ENCODE data around the gene NNMT. TPM values are rescaled to one million over a fixed set of nuclear protein-coding genes. Genes with fewer than 3 reads are reported as not detected.
"Not testable (repeated sequence)": the region's sequence is repeated elsewhere in the genome, so short reads cannot be mapped to it uniquely, and the experiment has no call there.

NNMT gene
- total RNA-seq, 1 donor from 2014 or later: 1,107 TPM

DNA sequence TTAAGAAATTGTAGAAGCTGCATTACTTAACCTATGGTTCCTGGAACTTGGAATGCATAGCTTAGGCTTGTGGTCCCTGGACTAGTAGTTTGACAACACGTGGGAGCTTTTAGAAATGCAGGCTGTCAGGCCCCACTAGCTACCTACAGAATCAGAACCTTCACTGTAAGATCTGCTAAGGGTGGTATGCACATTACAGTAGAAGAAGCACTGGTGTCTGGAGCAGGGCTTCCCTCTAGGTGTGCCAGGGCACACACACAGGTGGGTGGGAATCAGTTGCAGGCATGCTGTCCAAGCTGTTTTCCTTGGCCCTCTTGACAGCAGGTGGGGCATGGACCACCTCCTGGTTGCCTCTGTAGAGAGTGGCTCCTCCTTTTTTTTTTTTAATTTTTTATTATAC lies 8.8 kb downstream of the NNMT start:
- no peak for DNase-seq (ENCODE audit: low read depth)

DNA sequence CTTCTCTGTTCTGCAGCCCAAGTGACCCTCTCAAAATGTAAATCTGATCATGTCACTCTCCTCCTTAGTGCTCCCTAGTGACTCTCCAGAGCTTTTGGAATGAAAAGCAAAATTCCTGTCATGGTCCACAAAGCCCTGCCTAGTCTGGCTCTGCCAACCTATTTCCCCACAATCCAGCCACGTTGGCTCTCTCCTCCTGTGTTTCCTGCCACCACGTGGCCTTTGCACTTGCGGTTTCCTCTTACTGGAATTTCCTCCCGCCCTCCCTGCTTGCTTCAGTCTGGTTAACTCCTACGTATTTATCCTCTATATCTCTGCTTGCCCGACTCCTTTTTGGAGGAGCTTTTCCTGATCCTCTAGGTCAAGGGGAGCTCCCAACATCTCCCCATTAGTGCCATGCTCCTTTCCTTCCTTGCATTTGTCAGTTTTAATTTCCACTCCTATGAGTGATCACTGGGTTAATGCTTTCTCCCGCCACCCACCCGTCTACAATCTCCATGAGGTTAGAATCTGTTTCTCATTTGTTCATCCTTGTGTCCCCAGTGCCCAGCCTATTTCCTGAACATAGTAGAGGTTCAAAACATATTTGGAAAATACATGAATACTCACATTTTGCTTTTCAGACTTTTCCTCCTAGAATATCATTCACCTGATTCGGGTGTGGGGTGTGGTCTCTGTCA lies 11.5 kb downstream of the NNMT start:
- DNase-seq (ENCODE audit: low read depth): peak; percentile 86

DNA sequence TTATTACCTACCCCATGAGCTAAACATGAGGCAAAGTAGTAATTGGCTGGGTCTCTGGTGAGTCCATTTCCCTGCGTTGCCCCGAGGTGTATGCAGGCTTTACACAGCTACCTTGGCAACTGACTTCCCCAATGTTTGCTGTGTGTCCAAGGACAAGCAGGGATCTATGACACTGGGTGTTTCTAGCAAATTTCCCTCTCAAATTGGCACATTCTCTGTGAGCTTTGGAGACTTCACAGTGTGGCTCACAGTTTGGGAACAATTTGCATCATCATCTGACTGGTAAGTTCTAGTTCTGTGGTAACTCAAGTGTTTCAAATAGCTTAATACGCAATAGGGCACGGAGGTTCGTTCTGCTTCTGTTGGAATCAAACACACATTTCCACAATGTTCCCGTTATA lies 12.5 kb downstream of the NNMT start:
- no peak for DNase-seq (ENCODE audit: low read depth)

DNA sequence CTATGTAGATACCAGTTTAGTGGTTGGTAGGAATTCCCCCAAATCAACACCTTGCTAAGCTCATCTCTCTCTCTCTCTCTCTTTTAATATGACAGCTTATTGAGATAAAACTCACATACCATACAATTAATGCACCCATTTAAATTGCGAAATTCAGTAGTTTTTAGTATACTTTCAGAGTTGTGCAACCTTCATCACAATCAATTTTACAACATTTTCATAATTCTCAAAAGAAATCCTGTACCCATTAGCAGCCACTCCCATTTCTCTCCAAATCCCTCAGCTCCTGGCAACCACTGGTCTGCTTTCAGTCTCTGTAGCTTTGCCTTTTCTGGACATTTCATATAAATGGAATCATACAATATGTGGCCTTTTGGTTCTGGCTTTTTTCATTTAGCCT lies 13.3 kb downstream of the NNMT start:
- no peak for DNase-seq (ENCODE audit: low read depth)

DNA sequence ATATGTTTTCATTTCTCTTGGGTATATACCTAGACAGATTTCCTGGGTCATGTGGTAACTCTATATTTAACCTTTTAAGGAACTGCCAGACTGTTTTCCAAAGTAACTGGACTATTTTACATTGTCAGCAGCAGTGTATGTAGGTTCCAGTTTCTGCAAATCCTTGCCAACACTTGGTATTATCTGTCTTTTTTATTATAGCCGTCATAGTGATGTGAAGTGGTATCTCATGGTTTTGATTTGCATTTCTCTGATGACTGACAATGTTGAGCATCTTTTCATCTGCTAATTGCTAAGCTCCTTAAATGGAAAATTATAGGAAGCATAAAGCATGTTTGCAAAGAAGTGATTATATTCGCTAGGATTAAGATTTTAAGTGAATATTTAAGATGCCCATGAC lies 13.9 kb downstream of the NNMT start:
- DNase-seq (ENCODE audit: low read depth): no peak

DNA sequence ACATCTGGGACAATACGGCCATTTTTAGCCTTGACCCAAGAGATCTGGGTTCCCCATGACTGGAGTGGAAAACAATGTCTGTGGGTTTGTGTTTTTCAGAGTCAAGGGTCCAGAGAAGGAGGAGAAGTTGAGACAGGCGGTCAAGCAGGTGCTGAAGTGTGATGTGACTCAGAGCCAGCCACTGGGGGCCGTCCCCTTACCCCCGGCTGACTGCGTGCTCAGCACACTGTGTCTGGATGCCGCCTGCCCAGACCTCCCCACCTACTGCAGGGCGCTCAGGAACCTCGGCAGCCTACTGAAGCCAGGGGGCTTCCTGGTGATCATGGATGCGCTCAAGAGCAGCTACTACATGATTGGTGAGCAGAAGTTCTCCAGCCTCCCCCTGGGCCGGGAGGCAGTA lies 15.7 kb downstream of the NNMT start:
- no peak for DNase-seq (ENCODE audit: low read depth)

DNA sequence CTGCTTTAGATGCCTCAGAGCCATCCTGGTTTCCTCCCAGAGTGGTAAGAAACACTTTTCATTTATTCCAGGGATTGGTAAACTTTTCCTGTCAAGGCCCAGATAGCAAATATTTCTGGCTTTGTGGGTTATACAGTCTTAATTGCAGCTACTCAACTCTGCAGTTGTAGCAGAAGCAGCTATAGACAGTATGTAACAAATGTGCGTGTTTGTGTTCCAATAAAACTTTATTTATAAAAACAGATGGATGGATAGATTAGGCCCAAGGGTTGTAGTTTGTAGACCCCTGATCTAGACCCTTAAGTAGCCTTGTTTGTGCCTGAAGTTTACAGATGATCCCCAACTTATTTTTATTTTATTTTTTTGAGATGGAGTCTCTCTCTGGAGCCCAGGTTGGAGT lies 17.9 kb downstream of the NNMT start:
- DNase-seq (ENCODE audit: low read depth): no peak

DNA sequence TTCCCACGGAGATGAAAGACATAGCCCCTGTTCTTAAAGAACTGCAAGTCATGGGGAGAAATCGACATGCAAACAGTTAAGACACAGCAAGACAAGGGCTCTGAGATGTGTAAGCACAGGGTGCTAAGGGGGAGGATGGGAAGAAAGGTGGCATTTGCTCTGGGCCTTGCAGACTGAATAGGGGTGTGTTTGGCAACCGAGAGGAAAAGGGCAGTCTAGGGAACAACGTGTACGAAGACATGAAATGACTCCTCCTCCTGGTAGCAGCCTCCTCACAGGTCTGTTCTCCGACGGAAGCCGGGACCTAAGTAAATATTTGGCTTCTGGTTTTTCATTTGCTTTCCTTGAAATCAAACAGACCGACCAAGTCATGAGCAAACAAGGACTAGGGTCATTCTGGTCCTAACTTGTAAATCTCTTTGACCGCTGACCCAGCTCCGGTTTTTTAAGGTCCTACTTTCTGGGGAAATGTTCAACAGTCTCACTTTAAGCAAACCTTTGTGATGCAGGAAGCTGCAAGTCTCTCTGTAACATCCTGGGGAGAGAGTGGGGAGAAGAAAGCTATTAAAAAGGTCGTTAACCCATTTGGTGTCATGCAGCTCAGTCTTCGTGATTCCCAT lies 19.7 kb downstream of the NNMT start:
- no peak for DNase-seq (ENCODE audit: low read depth)

DNA sequence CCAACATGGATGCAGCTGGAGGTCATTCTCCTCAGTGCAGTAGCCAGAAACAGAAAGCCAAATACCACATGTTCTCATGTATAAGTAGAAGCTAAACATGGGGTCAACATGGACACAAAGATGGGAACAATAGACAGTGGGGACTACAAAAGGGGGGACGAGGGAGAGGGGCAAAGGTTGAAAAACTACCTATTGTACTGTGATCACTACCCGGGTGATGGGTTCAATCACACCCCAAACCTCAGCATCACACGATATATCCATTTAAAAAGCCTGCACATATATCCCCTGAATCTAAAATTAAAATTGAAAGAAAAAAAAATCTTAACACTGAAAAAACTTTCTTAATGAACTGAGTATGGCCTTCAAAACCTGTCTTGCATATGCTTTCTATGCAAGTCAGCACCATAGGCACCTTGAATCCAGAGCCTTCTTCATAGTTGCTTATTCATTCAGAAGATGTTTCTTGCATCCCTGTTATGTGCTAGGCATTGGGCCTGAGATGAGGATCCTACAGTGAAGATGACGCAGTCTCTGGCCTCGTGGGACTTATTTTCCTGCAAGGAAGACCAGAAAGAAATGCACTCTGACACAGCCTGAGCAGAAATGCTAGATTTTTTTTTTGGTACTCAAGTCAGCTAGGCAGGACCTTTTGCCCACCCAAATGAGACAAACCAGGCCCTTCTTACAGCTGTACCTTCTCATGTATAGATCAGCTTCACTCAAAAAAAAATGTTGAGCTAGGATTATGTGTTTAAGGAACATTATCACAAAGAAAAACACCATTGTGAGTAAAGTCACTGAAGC lies 21.0 kb downstream of the NNMT start:
- no peak for DNase-seq (ENCODE audit: low read depth)

DNA sequence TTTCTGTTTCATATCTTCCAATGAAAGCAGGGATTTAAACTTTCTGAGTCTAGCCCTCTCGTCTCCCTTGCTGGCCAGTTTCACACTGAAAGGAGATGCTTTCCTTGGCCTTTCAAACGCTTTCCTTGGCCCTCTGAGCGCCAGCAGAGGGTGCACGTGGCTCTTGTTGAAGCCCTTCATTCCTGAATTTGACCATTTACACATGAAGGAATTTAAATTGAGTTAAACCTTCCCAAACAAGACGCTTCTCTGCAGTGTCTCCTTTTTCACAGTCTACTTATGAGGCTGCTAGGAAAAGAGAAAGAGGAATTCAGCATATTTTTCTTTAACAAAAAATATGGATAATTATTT lies 21.6 kb downstream of the NNMT start:
- peak; percentile 59 for DNase-seq (ENCODE audit: low read depth)

DNA sequence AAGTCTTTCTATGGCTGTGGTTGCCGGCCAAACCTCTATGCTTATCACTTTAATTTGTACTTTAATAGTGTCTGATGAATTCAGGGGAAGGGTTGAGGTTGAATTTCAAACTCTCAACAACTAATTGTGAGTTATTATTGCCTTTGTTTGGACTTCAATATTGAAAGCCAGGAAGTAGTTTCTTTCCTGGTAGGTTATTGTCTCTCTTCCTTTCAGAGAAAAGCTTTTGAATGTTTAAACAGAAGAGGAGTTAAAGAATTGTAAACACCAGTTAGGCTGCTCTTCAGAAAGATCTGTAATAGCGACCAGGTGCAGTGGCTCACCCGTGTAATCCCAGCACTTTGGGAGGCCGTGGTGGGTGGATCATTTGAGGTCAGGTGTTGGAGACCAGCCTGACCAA lies 22.2 kb downstream of the NNMT start:
- DNase-seq (ENCODE audit: low read depth): no peak

DNA sequence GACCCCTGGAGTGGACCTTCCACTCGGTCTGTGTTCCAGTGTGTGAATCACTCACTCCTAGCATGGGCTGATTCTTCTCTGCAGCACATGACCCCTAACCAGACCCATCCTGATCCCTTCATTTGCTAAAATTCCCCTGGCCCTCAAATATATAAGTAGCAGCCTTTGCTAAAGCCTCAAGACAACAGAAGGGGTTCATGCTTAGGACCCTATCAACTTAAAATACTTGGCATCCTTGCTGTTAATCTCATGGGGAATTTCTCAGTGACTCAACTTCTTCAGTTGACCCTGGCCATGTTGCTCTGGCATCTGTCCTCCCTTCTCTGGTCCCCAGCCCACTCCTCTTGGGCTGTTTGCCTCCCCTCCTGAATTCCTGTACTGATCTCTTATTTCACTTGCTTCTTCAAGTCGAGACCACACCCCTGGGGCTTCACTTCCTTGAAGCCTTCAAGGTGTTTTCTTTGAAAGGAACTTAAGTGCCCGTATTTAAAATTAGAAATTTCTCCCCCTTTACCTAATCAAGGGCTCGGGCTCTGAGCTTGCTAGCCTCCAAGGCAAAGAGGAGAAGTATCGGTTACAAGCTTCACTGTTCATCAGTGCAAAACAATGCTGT lies 23.6 kb downstream of the NNMT start:
- DNase-seq (ENCODE audit: low read depth): no peak

DNA sequence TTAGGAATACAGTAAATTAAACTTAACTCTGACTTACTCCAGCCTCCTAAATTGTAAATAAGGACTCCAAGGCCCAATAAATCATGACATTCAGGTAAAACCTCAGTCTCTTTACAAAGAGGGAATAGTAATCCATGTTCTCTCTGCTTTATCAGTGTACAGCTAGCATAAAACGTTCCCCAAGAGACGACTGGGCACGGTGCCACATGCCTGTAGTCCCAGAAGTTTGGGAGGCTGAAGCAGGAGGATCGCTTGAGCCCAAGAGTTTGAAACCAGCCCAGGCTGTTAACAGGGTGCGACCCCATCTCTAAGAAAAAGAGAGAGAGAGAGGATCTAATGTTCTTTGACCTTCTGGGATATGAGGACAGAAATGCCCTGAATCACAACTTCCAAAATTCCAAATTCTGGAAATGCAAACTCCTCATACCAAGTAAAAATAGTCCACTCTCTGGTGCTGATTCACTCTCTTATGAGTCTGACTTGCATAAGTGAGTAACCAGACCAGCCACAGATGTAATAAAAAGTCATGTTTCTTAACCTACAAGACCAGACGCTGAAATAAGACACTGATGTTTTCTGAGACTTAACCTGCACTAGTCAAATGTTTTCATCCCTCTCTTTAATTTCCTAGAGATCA lies 25.5 kb downstream of the NNMT start:
- peak; percentile 81 for DNase-seq (ENCODE audit: low read depth)

DNA sequence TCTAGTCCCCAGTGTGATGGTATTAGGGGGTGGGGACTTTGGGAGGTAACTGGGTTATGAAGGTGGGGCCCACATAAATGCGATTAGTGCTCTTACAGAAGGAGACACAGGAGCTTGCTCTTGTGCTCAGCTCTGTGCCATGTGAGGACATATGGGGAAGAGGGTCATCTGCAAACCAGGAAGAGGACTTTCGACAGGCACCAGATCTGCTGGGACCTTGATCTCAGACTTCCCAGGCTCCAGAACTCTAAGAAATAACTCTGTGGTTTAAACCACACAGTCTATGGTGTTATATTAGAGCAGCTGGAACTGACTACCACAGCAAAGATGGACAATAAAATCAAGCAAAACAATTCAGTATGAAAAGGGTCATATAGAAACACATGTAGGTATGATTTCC lies 26.7 kb downstream of the NNMT start:
- peak; percentile 69 for DNase-seq (ENCODE audit: low read depth)

DNA sequence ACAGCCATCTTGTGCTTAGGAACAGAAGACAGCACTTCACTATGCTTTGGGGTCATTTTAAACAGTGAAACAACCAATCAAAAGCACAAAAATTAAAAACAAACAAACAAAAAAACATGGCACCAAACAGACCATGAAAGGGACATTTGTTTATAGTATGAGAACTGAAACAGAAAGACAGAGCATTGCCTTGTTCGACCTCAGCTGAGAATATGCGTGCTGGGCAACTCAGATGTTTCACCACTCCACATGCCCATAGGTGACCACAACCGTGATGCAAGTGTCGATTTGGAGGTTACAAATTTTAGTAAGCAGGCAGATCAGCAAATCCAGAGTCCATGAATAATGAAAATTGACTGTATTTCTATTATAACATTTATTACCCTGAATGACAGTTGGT lies 30.0 kb downstream of the NNMT start:
- no peak for DNase-seq (ENCODE audit: low read depth)

DNA sequence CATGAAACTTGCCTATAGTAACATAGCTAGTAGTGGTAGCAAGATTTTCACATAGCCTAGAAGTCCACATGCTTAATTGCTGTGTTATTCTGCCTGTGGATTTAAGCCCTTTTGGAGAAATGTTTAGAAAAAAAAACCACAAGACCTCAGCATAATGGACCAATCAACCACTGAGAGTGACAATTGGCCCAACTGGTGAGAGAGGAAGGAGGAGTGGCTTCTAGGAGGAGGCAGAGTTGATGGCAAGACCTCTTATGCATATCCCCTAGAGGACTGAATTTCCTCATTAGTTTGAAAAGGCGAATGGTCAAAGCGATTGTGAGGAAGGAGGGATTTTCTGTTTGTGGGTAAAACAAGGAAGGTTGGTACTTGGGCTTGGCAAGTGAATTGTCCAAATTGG lies 30.6 kb downstream of the NNMT start:
- DNase-seq (ENCODE audit: low read depth): no peak

DNA sequence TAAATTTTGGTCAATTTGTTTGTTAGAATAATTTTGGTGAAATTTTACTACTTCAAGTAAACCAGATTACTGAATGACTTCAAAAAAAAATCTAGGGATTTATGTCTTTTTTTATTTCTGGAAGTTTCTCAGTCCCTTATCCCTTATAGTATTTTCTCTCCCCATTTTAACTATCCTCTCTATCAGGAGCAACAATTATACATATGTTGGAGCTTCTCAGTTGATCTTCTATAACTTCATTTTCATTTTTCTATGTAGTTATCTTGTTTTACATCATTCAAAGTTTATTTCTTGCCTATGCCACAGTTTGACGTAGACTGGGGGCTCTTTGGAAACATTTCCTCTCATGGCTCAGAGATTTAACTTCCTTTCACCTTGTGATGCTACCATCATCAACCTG lies 34.2 kb downstream of the NNMT start:
- no peak for DNase-seq (ENCODE audit: low read depth)

DNA sequence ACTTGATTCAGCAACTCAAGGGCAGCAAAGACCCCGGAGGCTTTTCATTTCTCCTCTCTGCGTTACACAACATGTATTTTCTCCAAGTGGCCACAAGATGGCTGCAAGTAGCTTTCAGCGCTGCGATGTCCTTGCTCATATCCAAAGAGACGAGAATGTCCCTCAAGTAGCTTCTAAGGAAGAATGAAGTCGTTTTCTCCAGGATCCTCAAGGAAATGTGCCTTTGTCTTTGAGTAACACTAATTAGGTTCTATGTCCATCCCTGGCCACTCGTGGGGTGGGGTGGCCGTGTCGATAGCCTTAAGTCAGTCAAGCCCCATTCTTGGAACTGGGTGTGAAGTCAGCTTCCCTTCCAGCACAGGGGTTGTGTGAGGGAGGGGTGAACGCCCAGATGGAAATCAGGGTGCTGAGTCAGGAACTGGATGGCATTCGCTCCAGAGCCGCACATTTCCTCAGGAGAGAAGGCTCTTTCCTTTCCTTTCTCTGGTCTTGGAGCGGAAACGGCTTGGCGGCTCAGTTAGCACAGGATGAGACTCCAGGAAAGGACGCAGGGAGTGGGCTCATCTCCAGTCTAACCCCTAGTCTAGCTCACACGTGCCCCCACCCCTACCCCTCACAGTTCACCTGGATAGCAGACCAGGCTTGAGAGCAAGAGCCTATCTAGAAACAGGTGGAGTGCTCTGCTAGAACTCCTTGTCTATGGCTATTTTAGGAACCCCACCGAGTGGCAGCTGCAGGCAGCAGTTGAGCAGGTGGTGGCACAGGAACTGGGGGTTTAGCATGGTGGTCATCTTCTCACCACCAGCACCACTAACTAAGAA lies 44.3 kb downstream of the NNMT start:
- DNase-seq (ENCODE audit: low read depth): peak; percentile 84

DNA sequence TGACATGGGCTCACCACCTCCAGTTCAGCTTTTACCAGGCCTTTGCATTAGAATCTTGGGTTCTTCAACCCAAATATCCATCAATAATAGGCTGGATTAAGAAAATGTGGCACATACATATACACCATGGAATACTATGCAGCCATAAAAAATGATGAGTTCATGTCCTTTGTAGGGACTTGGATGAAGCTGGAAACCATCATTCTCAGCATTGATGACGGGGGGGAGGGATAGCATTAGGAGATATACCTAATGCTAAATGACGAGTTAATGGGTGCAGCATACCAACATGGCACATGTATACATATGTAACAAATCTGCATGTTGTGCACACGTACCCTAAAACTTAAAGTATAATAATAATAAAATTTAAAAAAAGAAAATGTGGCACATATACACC lies 45.5 kb downstream of the NNMT start:
- not testable (repeated sequence) for DNase-seq (ENCODE audit: low read depth)

DNA sequence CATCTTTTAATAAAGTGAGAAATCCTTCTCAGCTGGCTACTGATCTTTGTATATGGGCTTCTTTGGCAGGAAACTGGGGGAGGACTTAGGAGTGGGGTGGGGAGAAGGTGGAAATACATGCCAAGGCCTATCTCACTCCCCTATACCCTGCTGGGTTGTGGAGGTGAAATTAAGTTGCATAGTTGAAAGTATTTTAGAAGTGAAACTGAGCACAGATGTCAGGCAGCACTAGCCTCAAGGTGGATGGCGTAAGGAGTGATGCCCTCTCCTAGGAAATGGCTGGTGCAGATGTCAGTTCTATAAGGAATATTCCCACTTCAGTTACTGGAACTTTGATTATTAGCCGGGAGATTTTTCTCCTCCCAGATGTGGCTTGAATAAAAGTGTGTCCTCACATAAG lies 46.3 kb downstream of the NNMT start:
- no peak for DNase-seq (ENCODE audit: low read depth)

DNA sequence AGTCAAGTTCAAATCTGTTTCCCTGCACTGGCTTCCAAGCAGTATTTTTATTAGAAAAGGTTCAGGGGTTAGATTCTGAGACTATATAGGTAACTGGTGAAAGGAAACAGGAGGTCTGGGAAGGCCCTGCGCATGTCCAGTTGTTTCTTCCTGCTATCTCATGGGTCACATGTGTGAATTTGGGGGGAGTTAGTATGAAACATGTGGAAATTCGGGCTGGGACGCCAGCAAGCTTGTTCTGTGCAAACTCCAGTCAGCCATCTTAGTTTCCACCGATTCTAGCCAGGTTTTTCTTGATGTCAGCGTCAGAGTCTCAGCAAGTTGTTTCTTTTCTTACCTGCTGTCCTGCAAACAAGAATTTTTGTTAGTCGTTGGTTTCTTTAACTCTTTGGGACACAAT lies 46.8 kb downstream of the NNMT start:
- no peak for DNase-seq (ENCODE audit: low read depth)

All from myocyte (in vitro differentiated cells).